ENCODE measurements around the gene FADS3. TPM values are rescaled to one million over a fixed set of nuclear protein-coding genes. Genes with fewer than 3 reads are reported as not detected.

The FADS3 gene
- total RNA-seq, 1 experiment from 2014 or later = 161 TPM

- Histone ChIP-seq H3K27me3 (replicated peaks) (no peaks in the 10 kb centered on the region), H3K27ac (no peak overlapping the region), H3K4me1 (replicated peaks) (peaks cover 50% of the 10 kb centered on the region), H3K36me3 (peaks cover 3% of the 10 kb centered on the region; the same call in 1 of the 2 replicates), H3K4me3 (no peak overlapping the region), H3K9me3 (replicated peaks) (no peaks in the 10 kb centered on the region; the same call in 1 of the 2 replicates)
- DNase-seq (ENCODE audit: low read depth in 1 of 2, low spot score in 2 of 2) = peak; percentile 48 to 62
These were observed 27.8 kb upstream of the FADS3 start for GRCh38 chr11:61918938-61919704.

DNA sequence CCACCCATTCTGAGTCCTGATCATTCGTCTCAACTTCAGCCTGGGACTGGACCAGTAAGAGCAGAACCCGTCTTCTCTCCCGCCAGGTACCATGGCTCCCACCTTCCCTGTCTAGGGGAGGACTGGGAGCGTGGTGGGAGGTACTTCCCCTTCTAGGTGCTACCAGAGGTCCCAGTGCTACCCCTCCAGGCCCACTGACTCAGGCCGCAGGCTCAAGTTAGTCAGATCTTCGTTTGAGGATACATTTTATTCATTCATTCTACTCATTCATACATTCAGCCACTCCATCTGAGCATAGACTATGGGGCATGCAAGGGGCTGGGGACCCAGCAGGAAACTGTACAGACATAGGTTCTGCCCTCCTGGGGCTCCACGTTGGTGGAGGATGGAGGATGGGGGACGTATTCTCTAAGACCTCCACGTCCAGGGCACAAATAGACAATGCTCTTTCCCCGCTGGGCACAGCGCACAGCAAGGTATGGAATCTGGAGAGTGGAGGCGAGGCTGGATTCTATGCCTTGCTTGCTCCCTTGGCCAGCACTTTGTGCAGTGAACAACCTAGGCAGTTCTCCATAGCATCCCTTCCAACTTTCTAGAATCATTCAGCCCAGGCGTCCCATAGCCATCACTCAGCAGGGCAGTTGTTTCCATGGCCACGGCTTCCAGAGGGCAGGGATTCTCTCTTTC is 27.0 kb upstream of the FADS3 start:
- Histone ChIP-seq H3K27ac (no peak overlapping the region), H3K36me3 (peaks cover 3% of the 10 kb centered on the region; the same call in 1 of the 2 replicates), H3K4me3 (no peak overlapping the region), H3K27me3 (replicated peaks) (no peaks in the 10 kb centered on the region), H3K4me1 (replicated peaks) (peaks cover 48% of the 10 kb centered on the region), H3K9me3 (replicated peaks) (no peaks in the 10 kb centered on the region; the same call in 1 of the 2 replicates)
- DNase-seq (ENCODE audit: low read depth in 1 of 2, low spot score in 2 of 2) = peak in 1 of 2 experiments; percentile 45

DNA sequence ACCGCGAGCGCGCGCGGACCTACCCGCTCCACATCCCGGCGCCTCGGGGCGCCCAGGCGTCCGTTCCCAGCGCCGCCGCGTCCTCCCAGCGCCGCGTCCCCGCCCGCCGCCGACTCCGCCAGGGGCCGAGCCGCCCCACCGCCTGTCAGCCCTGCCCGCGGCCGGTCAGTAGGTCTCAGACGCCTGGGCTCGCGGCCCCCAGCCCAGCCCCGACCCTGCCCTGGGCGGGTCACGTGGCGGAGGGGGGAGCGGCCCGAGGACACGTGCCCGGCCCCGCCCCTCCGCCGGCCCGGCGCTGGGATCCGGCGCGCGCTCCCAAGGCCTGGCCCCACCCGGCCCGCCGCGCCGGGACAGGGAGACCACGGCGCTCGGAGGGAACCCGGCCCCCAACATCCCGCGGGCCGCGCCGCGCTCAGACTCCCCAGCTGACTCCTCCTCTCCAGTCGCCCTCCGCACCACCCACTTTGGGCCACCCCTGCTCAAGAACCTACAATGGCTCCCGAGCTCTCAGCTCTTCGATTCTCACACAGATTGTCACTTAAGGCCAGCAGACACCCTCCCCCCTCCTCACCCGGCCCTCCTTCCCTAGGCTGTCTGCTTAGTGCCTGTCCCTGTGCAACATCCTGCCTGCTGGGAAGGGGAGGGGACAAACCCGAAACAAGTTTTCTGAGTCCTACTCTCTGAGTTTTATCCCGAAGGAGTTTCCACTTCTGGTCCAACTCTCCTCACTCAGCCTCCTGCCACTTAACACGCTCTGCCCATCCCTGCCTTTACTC is 26.2 kb upstream of the FADS3 start, which contains the start of gene RAB3IL1:
Gene RAB3IL1, minus strand, starts transcription at position 233 of the 776 bp plus-strand sequence. Its CDS starts 199 bp downstream, at position 34.
- no peaks in the 10 kb centered on the region for H3K27me3 ChIP-seq (replicated peaks)
- H3K9me3 ChIP-seq (replicated peaks) = no peaks in the 10 kb centered on the region; the same call in 1 of the 2 replicates
- peak within 1 kb of the TSS; percentile 74 for H3K4me3 ChIP-seq
- peak; percentile 52 to 66 for DNase-seq (ENCODE audit: low read depth in 1 of 2, low spot score in 2 of 2)
- H3K27ac ChIP-seq = no peak within 1 kb of the TSS
- peaks cover 39% of the 10 kb centered on the region for H3K4me1 ChIP-seq (replicated peaks)
- peaks cover 3% of the 10 kb centered on the region; the same call in 1 of the 2 replicates for H3K36me3 ChIP-seq

- Histone ChIP-seq H3K27ac (no peak overlapping the region), H3K36me3 (peaks cover 3% of the 10 kb centered on the region; the same call in 1 of the 2 replicates), H3K4me3 (peak overlapping the region; percentile 74), H3K4me1 (replicated peaks) (peaks cover 35% of the 10 kb centered on the region), H3K9me3 (replicated peaks) (no peaks in the 10 kb centered on the region; the same call in 1 of the 2 replicates), H3K27me3 (replicated peaks) (no peaks in the 10 kb centered on the region)
- DNase-seq (ENCODE audit: low read depth in 1 of 2, low spot score in 2 of 2) = no peak
These were observed 25.5 kb upstream of the FADS3 start for GRCh38 chr11:61916737-61917333.

- no peak for DNase-seq (ENCODE audit: low read depth in 1 of 2, low spot score in 2 of 2)
- H3K4me1 ChIP-seq (replicated peaks) = peaks cover 31% of the 10 kb centered on the region
- H3K27ac ChIP-seq = no peak overlapping the region
- peaks cover 3% of the 10 kb centered on the region; the same call in 1 of the 2 replicates for H3K36me3 ChIP-seq
- no peak overlapping the region for H3K4me3 ChIP-seq
- no peaks in the 10 kb centered on the region; the same call in 1 of the 2 replicates for H3K9me3 ChIP-seq (replicated peaks)
- no peaks in the 10 kb centered on the region for H3K27me3 ChIP-seq (replicated peaks)
These were observed 23.3 kb upstream of the FADS3 start for GRCh38 chr11:61914471-61915171.

DNA sequence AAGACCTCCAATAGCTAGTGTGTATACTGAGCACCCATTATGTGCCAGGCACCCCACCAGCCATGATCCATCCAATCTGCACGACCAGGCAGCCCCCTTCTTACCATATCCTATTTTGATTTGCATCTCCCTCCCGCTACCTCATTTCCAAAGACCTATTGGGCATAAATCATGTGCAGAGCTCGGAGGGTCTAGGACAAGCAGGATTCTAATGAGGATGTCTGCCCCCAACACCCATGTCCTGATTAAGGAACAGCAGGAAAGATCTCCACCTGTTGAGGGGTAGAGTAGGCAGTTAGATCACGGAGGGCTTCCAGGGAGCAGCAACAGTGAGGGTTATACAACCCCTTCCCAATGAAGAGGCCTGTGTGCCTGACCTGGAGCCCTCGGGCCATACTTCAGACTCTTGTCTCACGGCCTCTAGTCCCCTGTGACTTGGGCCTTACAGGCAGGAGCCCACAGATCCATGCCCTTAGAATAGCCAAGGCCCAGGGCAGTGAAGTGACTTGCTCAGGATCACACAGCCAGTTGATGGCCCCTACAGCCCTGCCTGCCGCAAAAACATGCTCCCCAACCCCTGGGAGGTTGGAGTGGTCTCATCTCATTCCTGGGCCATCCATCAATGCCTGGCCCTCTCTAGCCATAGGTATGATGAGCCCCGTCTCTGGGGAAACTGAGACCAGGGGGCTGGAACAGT is 22.5 kb upstream of the FADS3 start:
- no peaks in the 10 kb centered on the region; the same call in 1 of the 2 replicates for H3K9me3 ChIP-seq (replicated peaks)
- no peak overlapping the region for H3K4me3 ChIP-seq
- H3K4me1 ChIP-seq (replicated peaks) = peaks cover 23% of the 10 kb centered on the region
- H3K36me3 ChIP-seq = peaks cover 3% of the 10 kb centered on the region; the same call in 1 of the 2 replicates
- H3K27ac ChIP-seq = no peak overlapping the region
- no peak for DNase-seq (ENCODE audit: low read depth in 1 of 2, low spot score in 2 of 2)
- H3K27me3 ChIP-seq (replicated peaks) = no peaks in the 10 kb centered on the region

DNA sequence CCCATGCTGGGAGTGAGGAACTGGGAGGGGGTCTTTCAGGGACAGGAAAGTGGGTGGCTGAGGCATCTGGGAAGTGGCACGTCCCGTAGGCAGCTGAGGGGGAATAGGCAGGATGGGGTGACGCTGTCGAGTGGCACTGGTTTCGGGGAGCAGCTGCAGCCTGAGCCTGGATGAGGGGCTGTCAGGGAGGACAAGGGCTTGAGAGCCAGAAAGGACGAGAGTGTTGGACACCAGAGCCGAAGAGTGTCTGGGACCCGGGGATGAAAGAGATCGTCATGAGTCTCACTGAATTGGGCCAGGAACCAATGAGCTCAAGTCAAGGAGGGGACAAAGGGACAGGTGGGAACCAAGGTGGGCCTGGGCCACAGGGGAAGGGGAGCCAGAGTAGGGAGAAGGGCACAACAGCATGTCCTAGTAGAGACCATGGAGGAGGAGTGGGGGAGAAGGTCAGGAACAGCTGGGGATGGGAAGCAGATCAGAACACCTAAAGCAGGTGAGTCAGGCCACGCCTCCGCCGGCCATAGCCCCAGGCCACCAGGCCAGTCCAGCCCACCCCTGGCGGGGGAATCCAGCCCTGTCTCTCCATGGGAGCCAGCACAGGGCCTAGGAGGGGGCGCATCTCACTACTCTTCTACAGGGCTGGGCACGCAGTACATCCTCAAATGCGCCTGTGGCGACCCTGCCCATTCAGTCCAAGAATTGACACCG is 21.8 kb upstream of the FADS3 start:
- H3K4me3 ChIP-seq = no peak overlapping the region
- no peaks in the 10 kb centered on the region; the same call in 1 of the 2 replicates for H3K9me3 ChIP-seq (replicated peaks)
- H3K27ac ChIP-seq = no peak overlapping the region
- H3K36me3 ChIP-seq = peaks cover 3% of the 10 kb centered on the region; the same call in 1 of the 2 replicates
- DNase-seq (ENCODE audit: low read depth in 1 of 2, low spot score in 2 of 2) = no peak
- peaks cover 16% of the 10 kb centered on the region for H3K4me1 ChIP-seq (replicated peaks)
- no peaks in the 10 kb centered on the region for H3K27me3 ChIP-seq (replicated peaks)

DNA sequence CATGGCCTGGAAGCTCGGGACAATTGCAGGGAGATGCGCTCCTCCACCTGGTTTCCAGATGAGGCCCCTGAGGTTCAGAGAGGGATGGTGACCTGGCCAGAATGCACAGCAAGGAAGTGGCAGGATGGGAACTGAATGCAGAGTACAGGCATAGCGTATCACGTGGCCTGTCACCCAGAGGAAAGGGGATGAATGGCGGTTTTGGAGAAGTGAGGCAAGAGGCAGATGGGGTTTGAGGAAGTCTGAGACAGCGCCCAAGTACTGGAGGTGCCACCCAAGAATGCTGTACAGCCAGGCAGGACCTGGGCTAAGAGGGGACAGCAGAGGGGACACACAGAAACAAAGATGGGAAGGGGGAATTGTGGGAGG is 21.2 kb upstream of the FADS3 start:
- H3K4me1 ChIP-seq (replicated peaks) = peaks cover 10% of the 10 kb centered on the region
- DNase-seq (ENCODE audit: low read depth in 1 of 2, low spot score in 2 of 2) = no peak
- H3K9me3 ChIP-seq (replicated peaks) = no peaks in the 10 kb centered on the region; the same call in 1 of the 2 replicates
- no peak overlapping the region for H3K4me3 ChIP-seq
- no peak overlapping the region for H3K27ac ChIP-seq
- H3K27me3 ChIP-seq (replicated peaks) = no peaks in the 10 kb centered on the region
- H3K36me3 ChIP-seq = peaks cover 3% of the 10 kb centered on the region; the same call in 1 of the 2 replicates

DNA sequence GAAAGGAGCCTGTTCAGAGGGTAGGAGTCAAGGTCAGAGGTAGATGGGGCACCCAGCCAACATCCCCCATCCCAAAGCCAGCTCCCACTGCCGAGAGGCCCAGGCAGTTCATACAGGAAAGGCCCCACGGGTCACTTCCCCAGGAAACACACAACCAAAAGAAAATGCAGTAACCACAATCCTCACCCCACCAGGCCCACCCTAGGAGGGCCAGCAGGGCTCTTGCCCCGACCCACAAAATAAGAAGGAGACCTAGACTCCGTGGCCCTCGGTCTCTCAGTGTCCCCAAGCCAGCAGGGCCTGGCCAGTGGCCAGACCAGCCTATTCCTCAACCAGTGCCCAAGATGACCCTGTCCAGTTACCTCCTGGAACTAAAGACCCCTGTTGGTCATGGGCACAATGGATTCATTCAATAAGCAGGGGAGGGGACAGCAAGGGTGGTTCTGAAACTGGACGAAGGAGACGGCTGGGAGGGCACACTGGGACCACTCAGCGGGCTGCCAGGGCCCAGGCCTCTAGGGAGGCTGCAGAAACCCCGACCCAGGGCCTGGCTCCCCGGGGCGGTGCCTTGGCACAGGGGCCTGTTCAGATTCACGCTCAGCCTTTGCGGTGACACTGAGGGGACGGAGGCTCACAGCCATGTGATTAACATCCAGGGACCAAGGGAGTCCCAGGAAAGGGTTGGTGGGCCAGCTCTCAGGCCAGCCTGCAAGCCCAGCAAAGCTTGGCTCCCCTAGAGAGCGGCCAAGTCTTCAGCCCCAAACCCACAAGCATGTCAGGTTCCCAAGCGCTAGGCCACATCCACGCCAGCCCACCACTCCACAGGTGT is 20.6 kb upstream of the FADS3 start:
- DNase-seq (ENCODE audit: low read depth in 1 of 2, low spot score in 2 of 2) = no peak
- H3K27ac ChIP-seq = no peak overlapping the region
- no peaks in the 10 kb centered on the region for H3K27me3 ChIP-seq (replicated peaks)
- peaks cover 4% of the 10 kb centered on the region; the same call in 1 of the 2 replicates for H3K4me1 ChIP-seq (replicated peaks)
- no peaks in the 10 kb centered on the region for H3K36me3 ChIP-seq
- H3K9me3 ChIP-seq (replicated peaks) = no peaks in the 10 kb centered on the region
- H3K4me3 ChIP-seq = no peak overlapping the region

- Histone ChIP-seq H3K36me3 (no peaks in the 10 kb centered on the region), H3K27me3 (replicated peaks) (no peaks in the 10 kb centered on the region), H3K27ac (no peak overlapping the region), H3K4me1 (replicated peaks) (no peaks in the 10 kb centered on the region), H3K4me3 (no peak overlapping the region), H3K9me3 (replicated peaks) (no peaks in the 10 kb centered on the region)
- DNase-seq (ENCODE audit: low read depth in 1 of 2, low spot score in 2 of 2) = no peak
These were observed 19.9 kb upstream of the FADS3 start for GRCh38 chr11:61911128-61911700.
